Gastrocnemius medialis (tissue), 4 donors: ENCODE data around the gene EFNA5. TPM values are rescaled to one million over a fixed set of nuclear protein-coding genes. Genes with fewer than 3 reads are reported as not detected.

ENCODE experiments used
- ATAC-seq, 2 donors: fragments of 150-250 bp; one replicate each; pipeline ENCODE4 v1.9.1; 2016
- DNase-seq, 2 donors: peaks; one replicate each; pipeline ENCODE4 v3.0.0-alpha.2; 2019
- H3K27ac ChIP-seq, 4 donors: fragments of 200-600 bp; sonication (generic); 1 replicate in 1 of 4; 2 replicates in 3 of 4; pipeline ENCODE4 v1.5.1; 2016 to 2018; ENCODE audit warnings: mild to moderate bottlenecking in 2 of 4, moderate library complexity in 1 of 4
- H3K27me3 ChIP-seq, 3 donors: fragments of 200-600 bp; sonication (generic) in 2 of 3; 1 replicate in 1 of 3; 2 replicates in 2 of 3; pipeline versions ENCODE4 v1.5.1 to v1.6.0; 2016 to 2019; ENCODE audit warnings: mild to moderate bottlenecking in 1 of 3, moderate library complexity in 1 of 3
- H3K36me3 ChIP-seq, 2 donors: fragments of 200-600 bp; sonication (generic) in 1 of 2; one replicate each; pipeline ENCODE4 v1.5.1; 2017 to 2018
- H3K4me1 ChIP-seq, 2 donors: fragments of 200-600 bp; sonication (generic) in 1 of 2; one replicate each; pipeline ENCODE4 v1.5.1; 2016 to 2017; ENCODE audit warnings: mild to moderate bottlenecking in 2 of 2
- H3K4me3 ChIP-seq, 4 donors: fragments of 200-600 bp; sonication (generic) in 3 of 4; 1 replicate in 1 of 4; 2 replicates in 3 of 4; pipeline ENCODE4 v1.5.1; 2016 to 2019; ENCODE audit warnings: mild to moderate bottlenecking in 2 of 4
- H3K9me3 ChIP-seq, 3 donors: fragments of 200-600 bp; sonication (generic) in 2 of 3; 1 replicate in 1 of 3; 2 replicates in 2 of 3; pipeline ENCODE4 v1.5.1; 2016 to 2019
- CTCF ChIP-seq, 5 experiments: fragments of 450-650 bp in 3 of 5; fragments of 200-600 bp in 2 of 5; sonication (generic) in 2 of 5; IDR thresholded peaks in 4 of 5; conservative IDR thresholded peaks in 1 of 5; 1 replicate in 4 of 5; 2 replicates in 1 of 5; pipeline ENCODE4 v1.5.1; 2016 to 2019; ENCODE audit warnings: antibody characterized with exemption in 5 of 5, mild to moderate bottlenecking in 3 of 5, moderate library complexity in 3 of 5
- POLR2A ChIP-seq, 2 donors: fragments of 450-650 bp; IDR thresholded peaks; one replicate each; pipeline ENCODE4 v1.6.1; 2017; ENCODE audit warnings: antibody characterized with exemption in 2 of 2, mild to moderate bottlenecking in 2 of 2, moderate library complexity in 2 of 2
- in situ Hi-C, 4 donors: fragments of 200-750 bp; cut with MboI; loops; one replicate each; pipeline versions ENCODE4 v1.15.0 to v1.8.0; 2017; ENCODE audit warnings: low sequenced_read_pairs in 4 of 4
- intact Hi-C: fragments of 100-400 bp; cut with DNase I; formaldehyde crosslinking; loops from one replicate; pipeline ENCODE4 v1.15.1; 2023; ENCODE audit warnings: low total_unique reads
- total RNA-seq, 4 donors: library from RNA; depleted of rRNA; stranded (reverse); fragments of >200 nt; gene quantifications; one replicate each; pipeline versions ENCODE4 v1.1.0 to v1.2.3, GENCODE V29; 2016

The EFNA5 gene
- total RNA-seq, 4 donors from 2014 or later, result 0.15 to 0.62 (median 0.20) TPM; not detected in 1

- Histone ChIP-seq H3K9me3 (no peaks in the 10 kb centered on the region), H3K4me1 (peaks cover 9 to 19% of the 10 kb centered on the region in 2 donors), H3K36me3 (no peaks in the 10 kb centered on the region), H3K4me3 (no peak overlapping the region), H3K27me3 (peaks cover 0 to 4% (median 2%) of the 10 kb centered on the region in 3 donors), H3K27ac (no peak overlapping the region)
- ATAC-seq, result no peak
- no peak for TF ChIP-seq POLR2A (IDR thresholded peaks at IDR 0.05)
- no peak for TF ChIP-seq CTCF (IDR thresholded peaks at IDR 0.05 in 4 of 5, conservative IDR thresholded peaks at IDR 0.05 in 1 of 5)
- in situ Hi-C loops, result no loop called here
- DNase-seq, result no peak
- intact Hi-C loops, result loop anchor here (10.0 kb wide), 2 partner anchors 570 to 1400 kb away; no protein-coding TSS in a partner anchor
Measured at GRCh38 chr5:107675201-107675600, 4.5 kb upstream of the EFNA5 start.

GRCh38 chr5:107674655-107675054 lies 3.9 kb upstream of the EFNA5 start:
- ATAC-seq (no peak), DNase-seq (no peak)
- intact Hi-C loops, result loop anchor here (5.0 to 10.0 kb wide), 3 partner anchors 132 to 1400 kb away; no protein-coding TSS in a partner anchor
- TF ChIP-seq CTCF (IDR thresholded peaks at IDR 0.05 in 4 of 5, conservative IDR thresholded peaks at IDR 0.05 in 1 of 5), result no peak
- no peak for TF ChIP-seq POLR2A (IDR thresholded peaks at IDR 0.05)
- no peak overlapping the region for H3K27ac ChIP-seq
- no peaks in the 10 kb centered on the region for H3K9me3 ChIP-seq
- H3K4me3 ChIP-seq, result no peak overlapping the region
- peaks cover 10 to 24% of the 10 kb centered on the region in 2 donors for H3K4me1 ChIP-seq
- no peaks in the 10 kb centered on the region for H3K36me3 ChIP-seq
- in situ Hi-C loops, result no loop called here
- peaks cover under 1 to 5% (median 2%) of the 10 kb centered on the region in 3 donors for H3K27me3 ChIP-seq

GRCh38 chr5:107673368-107674136 lies 2.8 kb upstream of the EFNA5 start:
- no peaks in the 10 kb centered on the region for H3K36me3 ChIP-seq
- intact Hi-C loops, result loop anchor here (5.0 to 10.0 kb wide), 3 partner anchors 131 to 1399 kb away; no protein-coding TSS in a partner anchor
- H3K27ac ChIP-seq, result peak overlapping the region in 2 of 4 donors; percentile 45 to 58
- in situ Hi-C loops, result no loop called here
- DNase-seq (peak; percentile 57 to 63), ATAC-seq (peak; percentile 80 to 81)
- no peak for TF ChIP-seq POLR2A (IDR thresholded peaks at IDR 0.05)
- peak; percentile 77 to 95 (median 84) for TF ChIP-seq CTCF (IDR thresholded peaks at IDR 0.05 in 4 of 5, conservative IDR thresholded peaks at IDR 0.05 in 1 of 5)
- peak overlapping the region; percentile 57 to 74 (median 67) for H3K4me3 ChIP-seq
- H3K4me1 ChIP-seq, result peaks cover 10 to 27% of the 10 kb centered on the region in 2 donors
- H3K9me3 ChIP-seq, result no peaks in the 10 kb centered on the region
- peaks cover 3 to 11% (median 4%) of the 10 kb centered on the region in 3 donors for H3K27me3 ChIP-seq

- TF ChIP-seq POLR2A (IDR thresholded peaks at IDR 0.05), result no peak
- no peak for TF ChIP-seq CTCF (IDR thresholded peaks at IDR 0.05 in 4 of 5, conservative IDR thresholded peaks at IDR 0.05 in 1 of 5)
- DNase-seq (no peak), ATAC-seq (no peak)
- H3K9me3 ChIP-seq, result no peaks in the 10 kb centered on the region
- in situ Hi-C loops (no loop called here), intact Hi-C loops (loop anchor here (5.0 to 10.0 kb wide), 3 partner anchors 131 to 1398 kb away; no protein-coding TSS in a partner anchor)
- H3K27ac ChIP-seq, result peak overlapping the region in 2 of 4 donors; percentile 45 to 58
- peak overlapping the region; percentile 57 to 74 (median 67) for H3K4me3 ChIP-seq
- H3K27me3 ChIP-seq, result peaks cover 4 to 11% (median 5%) of the 10 kb centered on the region in 3 donors
- no peaks in the 10 kb centered on the region for H3K36me3 ChIP-seq
- peaks cover 10 to 27% of the 10 kb centered on the region in 2 donors for H3K4me1 ChIP-seq
Measured at GRCh38 chr5:107673039-107673367, 2.3 kb upstream of the EFNA5 start.
